ENCODE data around the gene KRTAP2-3. TPM values are rescaled to one million over a fixed set of nuclear protein-coding genes. Genes with fewer than 3 reads are reported as not detected.
"Not testable (repeated sequence)": the region's sequence is repeated elsewhere in the genome, so short reads cannot be mapped to it uniquely, and the experiment has no call there.

The KRTAP2-3 gene
- total RNA-seq, 1 donor from 2014 or later, result not detected

DNA sequence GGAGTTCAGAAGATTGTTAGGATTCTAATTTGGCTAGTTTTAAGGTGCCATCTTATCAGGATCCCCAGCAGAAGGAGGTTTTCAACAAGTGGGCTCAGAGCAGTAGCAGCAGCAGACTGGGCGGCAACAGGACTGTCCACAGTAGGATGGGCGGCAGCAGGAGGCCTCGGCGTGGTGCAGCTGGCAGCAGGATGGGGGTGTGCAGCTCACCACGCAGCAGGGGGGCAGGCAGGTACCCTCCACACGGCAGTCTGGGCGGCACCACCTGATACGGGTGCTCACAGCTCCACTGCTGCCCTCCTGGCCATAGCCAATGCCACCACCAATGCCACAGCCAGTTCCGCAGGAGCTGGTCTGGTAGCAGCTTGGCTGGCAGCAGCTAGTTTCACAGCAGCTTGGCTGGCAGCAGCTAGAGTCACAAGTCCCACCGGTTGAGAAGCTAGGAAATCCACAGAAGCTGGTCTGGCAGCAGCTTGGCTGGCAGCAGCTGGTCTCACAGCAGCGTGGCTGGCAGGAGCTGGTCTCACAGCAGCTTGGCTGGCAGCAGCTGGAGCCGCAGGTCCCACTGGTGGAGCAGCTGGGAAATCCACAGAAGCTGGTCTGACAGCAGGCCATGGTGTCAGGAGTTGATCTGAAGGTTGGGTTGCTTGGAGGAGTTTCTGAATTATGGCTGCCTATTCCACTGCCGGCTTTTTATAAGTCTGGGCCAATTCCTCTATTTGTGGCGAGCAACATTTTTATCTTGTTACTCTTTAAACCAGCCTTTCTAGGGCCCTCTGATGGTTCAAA lies 18.9 kb downstream of the KRTAP2-3 start, which contains the start of gene KRTAP1-1:
TSS of gene KRTAP1-1 (minus strand) at position 668 of the 789 bp plus-strand sequence. CDS start at position 615, 53 bp downstream.
- peaks cover 10% of the 10 kb centered on the region for H3K9me3 Mint-ChIP-seq
- intact Hi-C loops (cut with micrococcal nuclease); H3K27ac Mint-ChIP-seq; DNase-seq (ENCODE audit: low spot score); H3K4me1 Mint-ChIP-seq (ENCODE audit: low read depth); H3K27me3 Mint-ChIP-seq (ENCODE audit: insufficient read depth); H3K4me3 Mint-ChIP-seq; H3K36me3 Mint-ChIP-seq (ENCODE audit: low read depth): not testable (repeated sequence)

DNA sequence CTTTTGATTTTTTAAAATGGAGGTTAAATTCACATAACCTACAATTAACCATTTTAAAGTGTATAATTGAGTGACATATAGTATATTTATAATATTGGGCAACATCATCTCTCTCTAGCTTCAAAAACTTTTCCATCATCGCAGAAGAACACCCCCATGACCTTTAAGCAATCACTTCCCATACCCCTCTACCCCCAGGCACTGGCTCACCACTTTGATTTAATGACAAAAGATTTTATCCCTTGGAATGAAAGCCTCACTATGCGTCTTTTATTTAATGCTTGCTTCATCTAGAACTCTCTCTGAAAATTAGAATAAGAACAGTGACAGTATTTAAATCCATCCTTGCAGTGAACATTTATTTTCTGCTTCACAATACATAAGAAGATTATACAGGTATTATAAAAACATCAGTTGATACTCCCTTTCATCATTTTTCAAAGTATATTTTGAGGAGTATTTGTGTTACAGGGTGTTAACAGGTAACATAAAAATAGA lies 22.0 kb downstream of the KRTAP2-3 start:
- no peaks in the 10 kb centered on the region for H3K9me3 Mint-ChIP-seq
- no peaks in the 10 kb centered on the region for H3K4me1 Mint-ChIP-seq (ENCODE audit: low read depth)
- DNase-seq (ENCODE audit: low spot score), result no peak
- no peaks in the 10 kb centered on the region for H3K36me3 Mint-ChIP-seq (ENCODE audit: low read depth)
- no peak overlapping the region for H3K4me3 Mint-ChIP-seq
- intact Hi-C loops (cut with micrococcal nuclease), result no loop called here
- H3K27ac Mint-ChIP-seq, result no peak overlapping the region
- peaks cover 7% of the 10 kb centered on the region for H3K27me3 Mint-ChIP-seq (ENCODE audit: insufficient read depth)

DNA sequence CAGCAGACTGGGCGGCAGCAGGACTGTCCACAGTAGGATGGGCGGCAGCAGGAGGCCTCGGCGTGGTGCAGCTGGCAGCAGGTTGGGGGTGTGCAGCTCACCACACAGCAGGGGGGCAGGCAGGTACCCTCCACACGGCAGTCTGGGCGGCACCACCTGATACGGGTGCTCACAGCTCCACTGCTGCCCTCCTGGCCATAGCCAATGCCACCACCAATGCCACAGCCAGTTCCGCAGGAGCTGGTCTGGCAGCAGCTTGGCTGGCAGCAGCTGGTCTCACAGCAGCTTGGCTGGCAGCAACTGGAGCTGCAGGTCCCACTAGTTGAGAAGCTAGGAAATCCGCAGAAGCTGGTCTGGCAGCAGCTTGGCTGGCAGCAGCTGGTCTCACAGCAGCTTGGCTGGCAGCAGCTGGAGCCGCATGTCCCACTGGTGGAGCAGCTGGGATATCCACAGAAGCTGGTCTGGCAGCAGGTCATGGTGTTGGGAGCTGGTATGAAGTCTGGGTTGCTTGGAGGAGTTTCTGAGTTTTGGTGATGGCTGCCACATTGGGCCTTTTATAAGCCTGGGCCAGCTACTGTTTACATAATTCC lies 25.5 kb downstream of the KRTAP2-3 start, which contains the start of gene KRTAP1-3:
TSS of gene KRTAP1-3 (minus strand) at position 529 of the 590 bp plus-strand sequence. CDS start at position 476, 53 bp downstream.
- H3K27ac Mint-ChIP-seq; H3K36me3 Mint-ChIP-seq (ENCODE audit: low read depth): not testable (repeated sequence)

DNA sequence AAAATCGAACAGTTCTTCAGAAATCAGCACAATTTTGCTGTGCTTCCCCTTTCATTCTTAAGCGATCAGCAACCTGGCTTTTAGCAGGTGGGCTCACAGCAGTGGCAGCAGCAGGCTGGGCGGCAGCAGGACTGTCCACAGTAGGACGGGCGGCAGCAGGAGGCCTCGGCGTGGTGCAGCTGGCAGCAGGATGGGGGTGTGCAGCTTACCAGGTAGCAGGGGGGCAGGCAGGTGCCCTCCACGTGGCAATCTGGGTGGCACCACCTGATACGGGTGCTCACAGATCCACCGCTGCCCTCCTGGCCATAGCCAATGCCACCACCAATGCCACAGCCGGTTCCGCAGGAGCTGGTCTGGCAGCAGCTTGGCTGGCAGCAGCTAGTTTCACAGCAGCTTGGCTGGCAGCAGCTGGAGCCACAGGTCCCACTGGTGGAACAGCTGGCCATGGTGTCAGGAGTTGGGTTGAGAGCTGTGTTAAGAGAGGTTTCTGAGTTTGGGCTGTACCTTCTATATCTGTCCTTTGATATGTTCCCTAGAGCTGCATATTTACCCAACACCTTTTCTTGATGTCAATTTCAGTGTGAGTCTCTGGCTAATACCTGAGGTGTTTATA lies 30.2 kb downstream of the KRTAP2-3 start, which contains the start of gene KRTAP1-4:
TSS of gene KRTAP1-4 (minus strand) at position 563 of the 613 bp plus-strand sequence. CDS start at position 446, 117 bp downstream.
- H3K27me3 Mint-ChIP-seq (ENCODE audit: insufficient read depth), result peaks cover 6% of the 10 kb centered on the region

More for the DNA sequence above, 25.5 kb downstream of the KRTAP2-3 start, which contains the start of gene KRTAP1-3:
- intact Hi-C loops (cut with micrococcal nuclease); DNase-seq (ENCODE audit: low spot score); H3K4me1 Mint-ChIP-seq (ENCODE audit: low read depth); H3K27me3 Mint-ChIP-seq (ENCODE audit: insufficient read depth); H3K9me3 Mint-ChIP-seq; H3K4me3 Mint-ChIP-seq: not testable (repeated sequence)

DNA sequence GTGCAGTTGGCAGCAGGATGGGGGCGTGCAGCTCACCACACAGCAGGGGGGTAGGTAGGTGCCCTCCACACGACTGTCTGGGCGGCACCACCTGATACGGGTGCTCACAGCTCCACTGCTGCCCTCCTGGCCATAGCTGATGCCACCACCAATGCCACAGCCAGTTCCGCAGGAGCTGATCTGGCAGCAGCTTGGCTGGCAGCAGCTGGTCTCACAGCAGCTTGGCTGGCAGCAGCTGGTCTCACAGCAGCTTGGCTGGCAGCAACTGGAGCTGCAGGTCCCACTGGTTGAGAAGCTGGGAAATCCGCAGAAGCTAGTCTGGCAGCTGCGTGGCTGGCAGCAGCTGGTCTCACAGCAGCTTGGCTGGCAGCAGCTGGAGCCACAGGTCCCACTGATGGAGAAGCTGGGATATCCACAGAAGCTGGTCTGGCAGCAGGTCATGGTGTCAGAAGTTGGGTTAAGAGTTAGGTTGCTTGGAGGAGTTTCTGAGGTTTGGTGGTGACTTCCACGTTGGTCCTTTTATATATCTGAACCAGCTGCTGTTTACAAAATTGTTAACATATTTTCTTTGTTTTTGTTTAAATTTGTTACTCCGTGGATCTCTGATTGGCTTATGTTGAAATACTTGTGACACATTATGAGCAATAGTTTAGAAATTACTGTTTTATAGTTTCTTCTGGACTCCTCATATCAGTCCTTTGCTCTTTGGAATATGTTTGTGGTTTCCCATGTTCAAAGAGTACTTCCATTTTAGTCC lies 33.0 kb downstream of the KRTAP2-3 start, which contains the start of gene KRTAP1-5:
TSS of gene KRTAP1-5 (minus strand) at position 494 of the 757 bp plus-strand sequence. CDS start at position 441, 53 bp downstream.
- no peaks in the 10 kb centered on the region for H3K36me3 Mint-ChIP-seq (ENCODE audit: low read depth)
- H3K27me3 Mint-ChIP-seq (ENCODE audit: insufficient read depth), result peaks cover 6% of the 10 kb centered on the region
- no peak within 1 kb of the TSS for H3K4me3 Mint-ChIP-seq
- DNase-seq (ENCODE audit: low spot score), result no peak
- H3K9me3 Mint-ChIP-seq, result no peaks in the 10 kb centered on the region
- no peaks in the 10 kb centered on the region for H3K4me1 Mint-ChIP-seq (ENCODE audit: low read depth)
- no peak within 1 kb of the TSS for H3K27ac Mint-ChIP-seq
- intact Hi-C loops (cut with micrococcal nuclease), result no loop called here

More for the DNA sequence above, 30.2 kb downstream of the KRTAP2-3 start, which contains the start of gene KRTAP1-4:
- no peaks in the 10 kb centered on the region for H3K4me1 Mint-ChIP-seq (ENCODE audit: low read depth)
- intact Hi-C loops (cut with micrococcal nuclease), result no loop called here
- DNase-seq (ENCODE audit: low spot score), result no peak
- H3K36me3 Mint-ChIP-seq (ENCODE audit: low read depth), result no peaks in the 10 kb centered on the region
- no peaks in the 10 kb centered on the region for H3K9me3 Mint-ChIP-seq
- H3K27ac Mint-ChIP-seq, result no peak within 1 kb of the TSS
- no peak within 1 kb of the TSS for H3K4me3 Mint-ChIP-seq

DNA sequence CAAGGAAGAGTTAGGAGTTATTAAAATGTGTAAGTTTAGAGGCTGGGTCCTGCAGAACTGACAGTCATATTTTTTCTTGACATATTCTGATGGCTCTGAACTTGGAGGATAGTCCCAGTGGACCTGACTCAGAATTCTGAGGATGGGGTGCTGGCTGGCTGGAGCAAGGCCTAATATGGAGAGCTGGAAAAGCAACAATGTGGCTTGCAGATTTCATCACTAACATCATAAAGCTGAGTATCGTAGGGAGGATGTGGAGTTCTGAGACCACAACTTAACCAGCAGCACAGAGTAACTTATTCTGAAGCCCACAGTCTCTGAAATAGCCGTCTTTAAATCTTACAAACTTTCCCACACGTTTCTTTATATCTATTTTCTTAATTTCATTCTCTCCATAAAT lies 35.2 kb downstream of the KRTAP2-3 start:
- Mint-ChIP-seq H3K27me3 (ENCODE audit: insufficient read depth) (peaks cover 2% of the 10 kb centered on the region), H3K36me3 (ENCODE audit: low read depth) (no peaks in the 10 kb centered on the region), H3K4me1 (ENCODE audit: low read depth) (no peaks in the 10 kb centered on the region), H3K27ac (no peak overlapping the region), H3K9me3 (no peaks in the 10 kb centered on the region), H3K4me3 (no peak overlapping the region)
- intact Hi-C loops (cut with micrococcal nuclease), result no loop called here
- DNase-seq (ENCODE audit: low spot score), result no peak

DNA sequence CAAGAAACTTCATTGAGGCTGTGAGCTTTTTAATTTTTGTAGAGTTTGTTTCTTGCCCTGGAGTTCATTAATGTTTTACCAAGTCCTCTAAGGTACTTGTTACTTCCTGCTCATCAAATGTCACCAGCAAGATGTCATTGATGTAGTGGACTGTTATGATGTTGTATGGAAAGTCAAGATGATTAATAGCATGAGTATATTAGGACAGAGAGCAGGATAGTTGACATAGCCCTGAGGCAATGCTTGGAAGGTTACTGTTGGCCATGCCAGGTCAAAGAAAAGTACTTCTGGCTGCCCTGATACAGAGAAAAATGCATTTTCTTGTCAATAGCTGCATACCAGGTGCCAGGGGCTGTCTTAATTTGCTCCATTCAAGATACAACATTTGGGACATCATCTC lies 39.6 kb downstream of the KRTAP2-3 start:
- intact Hi-C loops (cut with micrococcal nuclease), result no loop called here

DNA sequence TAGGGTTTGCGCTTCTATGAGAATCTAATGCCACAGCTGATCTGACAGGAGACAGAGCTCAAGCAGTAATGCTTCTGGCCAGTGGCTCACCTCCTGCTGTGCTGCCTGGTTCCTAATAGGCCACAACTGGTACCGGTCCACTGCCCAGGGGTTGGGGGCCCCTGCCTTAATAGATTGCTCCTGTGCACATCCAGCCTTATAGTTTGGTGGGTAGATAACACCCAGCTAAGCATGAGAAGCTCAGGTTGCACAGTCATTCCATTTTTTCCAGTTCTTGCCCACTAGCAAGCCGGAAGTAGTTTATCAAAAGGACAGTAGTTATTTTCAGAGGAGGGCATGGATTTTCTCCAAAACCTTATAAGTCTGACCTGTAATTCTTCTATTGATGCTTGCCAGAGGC lies 40.5 kb downstream of the KRTAP2-3 start:
- Mint-ChIP-seq H3K36me3 (ENCODE audit: low read depth) (no peaks in the 10 kb centered on the region), H3K4me1 (ENCODE audit: low read depth) (no peaks in the 10 kb centered on the region), H3K9me3 (no peaks in the 10 kb centered on the region), H3K4me3 (no peak overlapping the region), H3K27me3 (ENCODE audit: insufficient read depth) (peaks cover 2% of the 10 kb centered on the region), H3K27ac (no peak overlapping the region)
- intact Hi-C loops (cut with micrococcal nuclease), result no loop called here
- DNase-seq (ENCODE audit: low spot score), result no peak

More for the DNA sequence above, 39.6 kb downstream of the KRTAP2-3 start:
- Mint-ChIP-seq H3K27ac (no peak overlapping the region), H3K4me3 (no peak overlapping the region), H3K9me3 (no peaks in the 10 kb centered on the region), H3K36me3 (ENCODE audit: low read depth) (no peaks in the 10 kb centered on the region), H3K4me1 (ENCODE audit: low read depth) (no peaks in the 10 kb centered on the region), H3K27me3 (ENCODE audit: insufficient read depth) (peaks cover 2% of the 10 kb centered on the region)
- DNase-seq (ENCODE audit: low spot score), result no peak

DNA sequence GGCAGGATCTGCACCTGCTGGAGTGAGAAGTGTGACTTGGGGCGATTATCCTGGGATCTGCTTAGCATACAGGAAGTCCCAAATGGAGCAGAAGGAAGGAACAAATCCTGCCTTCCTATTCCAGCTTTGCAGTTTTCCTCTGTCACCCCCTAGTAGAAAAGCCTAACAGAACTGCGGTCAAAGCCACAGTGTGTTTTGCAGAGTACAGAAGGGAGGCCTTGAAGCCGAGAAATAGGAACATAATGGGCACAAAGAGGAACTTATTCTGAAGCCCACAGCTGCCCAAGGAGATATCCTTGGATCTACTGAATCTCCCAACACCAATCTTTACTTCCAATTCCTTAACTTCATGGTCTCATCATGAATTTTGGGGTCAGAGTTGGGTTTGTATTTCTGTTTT lies 41.4 kb downstream of the KRTAP2-3 start:
- no peaks in the 10 kb centered on the region for H3K9me3 Mint-ChIP-seq
- H3K4me3 Mint-ChIP-seq, result no peak overlapping the region
- intact Hi-C loops (cut with micrococcal nuclease), result no loop called here
- H3K27ac Mint-ChIP-seq, result no peak overlapping the region
- no peaks in the 10 kb centered on the region for H3K36me3 Mint-ChIP-seq (ENCODE audit: low read depth)
- DNase-seq (ENCODE audit: low spot score), result no peak
- peaks cover 2% of the 10 kb centered on the region for H3K27me3 Mint-ChIP-seq (ENCODE audit: insufficient read depth)
- H3K4me1 Mint-ChIP-seq (ENCODE audit: low read depth), result no peaks in the 10 kb centered on the region

DNA sequence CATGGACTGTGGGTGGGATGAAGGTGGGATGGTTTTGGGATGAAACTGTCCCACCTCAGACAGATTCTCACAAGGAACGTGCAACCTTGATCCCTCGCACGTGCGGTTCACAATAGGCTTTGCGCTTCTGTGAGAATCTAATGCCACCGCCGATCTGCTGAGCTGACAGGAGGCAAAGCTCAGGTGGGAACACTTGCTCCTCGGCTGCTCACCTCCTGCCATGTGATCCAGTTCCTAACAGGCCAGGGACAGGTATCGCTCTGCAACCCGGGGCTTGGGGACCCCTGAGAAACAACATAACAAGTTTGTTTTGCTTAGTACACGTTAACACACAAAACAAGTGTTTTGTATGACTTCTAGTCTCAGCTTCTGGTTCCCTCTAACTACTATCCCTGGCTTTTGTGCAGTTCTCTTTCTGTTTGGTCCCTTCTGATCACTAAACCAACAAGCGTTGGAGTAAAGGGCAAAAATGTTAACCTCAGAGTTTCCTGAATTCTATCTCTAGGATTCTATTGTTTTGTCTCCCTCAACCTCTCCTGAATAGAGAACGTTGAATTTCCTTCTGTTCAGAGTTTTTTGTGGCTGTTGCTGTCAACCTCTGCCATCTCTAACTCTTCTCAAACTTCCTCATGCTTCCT lies 43.2 kb downstream of the KRTAP2-3 start:
- peaks cover 4% of the 10 kb centered on the region for H3K27me3 Mint-ChIP-seq (ENCODE audit: insufficient read depth)
- no peak overlapping the region for H3K27ac Mint-ChIP-seq
- intact Hi-C loops (cut with micrococcal nuclease), result no loop called here
- H3K4me1 Mint-ChIP-seq (ENCODE audit: low read depth), result no peaks in the 10 kb centered on the region
- no peaks in the 10 kb centered on the region for H3K9me3 Mint-ChIP-seq
- no peaks in the 10 kb centered on the region for H3K36me3 Mint-ChIP-seq (ENCODE audit: low read depth)
- H3K4me3 Mint-ChIP-seq, result no peak overlapping the region
- no peak for DNase-seq (ENCODE audit: low spot score)

DNA sequence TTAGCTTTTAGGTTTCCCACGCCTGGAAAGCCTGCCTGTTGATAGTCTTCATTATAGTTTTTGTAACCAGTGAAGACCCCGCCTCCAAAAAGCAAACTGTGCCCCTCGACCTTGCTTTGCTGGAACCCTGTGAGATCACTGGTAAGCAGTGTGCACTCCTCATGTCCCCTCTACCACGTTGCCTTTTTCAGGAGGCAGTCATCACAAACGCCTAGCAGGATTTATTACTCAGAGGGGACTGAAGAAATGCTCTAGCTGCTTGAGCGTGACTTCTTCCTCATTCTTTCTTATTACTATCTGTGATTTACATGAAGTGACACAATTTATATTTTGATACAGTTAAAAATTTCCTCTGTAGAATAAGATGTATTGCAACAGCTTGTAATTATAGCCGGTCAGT lies 44.5 kb downstream of the KRTAP2-3 start:
- no peaks in the 10 kb centered on the region for H3K9me3 Mint-ChIP-seq

DNA sequence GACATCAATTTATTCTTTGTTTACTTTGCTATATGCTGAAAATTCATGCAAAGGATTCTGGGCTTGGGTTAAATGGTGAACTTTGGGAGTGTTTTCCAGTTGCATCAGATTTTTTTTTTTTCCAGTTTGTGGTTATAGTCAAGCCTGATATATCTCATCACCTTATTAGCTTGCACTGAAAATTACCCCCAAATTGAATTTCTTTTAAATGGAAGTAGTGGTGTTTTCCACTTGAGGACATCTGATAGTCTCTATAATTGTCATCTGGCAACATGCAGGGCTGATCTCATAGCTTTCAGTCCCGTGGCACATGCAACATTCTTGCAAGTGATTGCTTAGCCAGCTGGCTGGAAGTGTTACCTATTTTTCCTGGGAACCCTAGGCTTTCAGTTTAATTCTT lies 46.3 kb downstream of the KRTAP2-3 start:
- Mint-ChIP-seq H3K27me3 (ENCODE audit: insufficient read depth) (peaks cover 8% of the 10 kb centered on the region), H3K4me1 (ENCODE audit: low read depth) (no peaks in the 10 kb centered on the region), H3K36me3 (ENCODE audit: low read depth) (no peaks in the 10 kb centered on the region), H3K9me3 (no peaks in the 10 kb centered on the region), H3K27ac (no peak overlapping the region), H3K4me3 (no peak overlapping the region)
- intact Hi-C loops (cut with micrococcal nuclease), result no loop called here
- no peak for DNase-seq (ENCODE audit: low spot score)

More for the DNA sequence above, 44.5 kb downstream of the KRTAP2-3 start:
- intact Hi-C loops (cut with micrococcal nuclease), result no loop called here
- Mint-ChIP-seq H3K36me3 (ENCODE audit: low read depth) (no peaks in the 10 kb centered on the region), H3K4me3 (no peak overlapping the region), H3K27ac (no peak overlapping the region), H3K4me1 (ENCODE audit: low read depth) (no peaks in the 10 kb centered on the region), H3K27me3 (ENCODE audit: insufficient read depth) (peaks cover 6% of the 10 kb centered on the region)
- DNase-seq (ENCODE audit: low spot score), result no peak

All from activated T-helper 1 cell treated with anti-CD3 and anti-CD28 coated beads, Interleukin-12 subunit alpha, Interleukin-12 subunit beta, Interleukin-2, Interleukin-4 antibody, amounts not matched to agents 30 ng/mL and 10 ng/mL and 1 ng/mL, durations not matched to agents 14 hours and 24 hours and 36 hours (primary cell).